ENCODE data around the gene RNF10. TPM values are rescaled to one million over a fixed set of nuclear protein-coding genes. Genes with fewer than 3 reads are reported as not detected.
A peak's percentile ranks its signal among the peaks of the same experiment; 100 is the strongest.
"Not testable (repeated sequence)": the region's sequence is repeated elsewhere in the genome, so short reads cannot be mapped to it uniquely, and the experiment has no call there.

RNF10 gene
- total RNA-seq, 6 experiments from 2014 or later, result 145 to 203 (median 158) TPM

GRCh38 chr12:120514002-120514401 is 20.2 kb upstream of the RNF10 start:
- Mint-ChIP-seq H3K36me3 (ENCODE audit: low read depth) (peaks cover 16% of the 10 kb centered on the region), H3K27ac (no peak overlapping the region), H3K4me3 (no peak overlapping the region), H3K27me3 (ENCODE audit: insufficient read depth) (peaks cover 1% of the 10 kb centered on the region; the same call in 1 of the 2 replicates), H3K4me1 (ENCODE audit: low read depth) (no peaks in the 10 kb centered on the region), H3K9me3 (no peaks in the 10 kb centered on the region)
- no peak for DNase-seq
- TF ChIP-seq CTCF (IDR thresholded peaks at IDR 0.05), result no peak

GRCh38 chr12:120515496-120515895 is 18.7 kb upstream of the RNF10 start:
- Mint-ChIP-seq H3K36me3 (ENCODE audit: low read depth) (peaks cover 8% of the 10 kb centered on the region; the same call in 1 of the 2 replicates), H3K27ac (no peak overlapping the region), H3K9me3 (no peaks in the 10 kb centered on the region), H3K4me1 (ENCODE audit: low read depth) (no peaks in the 10 kb centered on the region), H3K4me3 (no peak overlapping the region), H3K27me3 (ENCODE audit: insufficient read depth) (peaks cover 1% of the 10 kb centered on the region; the same call in 1 of the 2 replicates)
- TF ChIP-seq CTCF (IDR thresholded peaks at IDR 0.05), result no peak
- no peak for DNase-seq

GRCh38 chr12:120519324-120519723 is 14.8 kb upstream of the RNF10 start:
- not testable (repeated sequence) for H3K36me3 Mint-ChIP-seq (ENCODE audit: low read depth); H3K27me3 Mint-ChIP-seq (ENCODE audit: insufficient read depth); H3K9me3 Mint-ChIP-seq; H3K27ac Mint-ChIP-seq; H3K4me1 Mint-ChIP-seq (ENCODE audit: low read depth); DNase-seq; H3K4me3 Mint-ChIP-seq

- Mint-ChIP-seq H3K9me3 (no peaks in the 10 kb centered on the region), H3K27me3 (ENCODE audit: insufficient read depth) (no peaks in the 10 kb centered on the region; the same call in 1 of the 2 replicates), H3K4me3 (no peak overlapping the region), H3K4me1 (ENCODE audit: low read depth) (peaks cover 8% of the 10 kb centered on the region), H3K36me3 (ENCODE audit: low read depth) (peaks cover 5% of the 10 kb centered on the region; the same call in 1 of the 2 replicates), H3K27ac (no peak overlapping the region)
- no peak for TF ChIP-seq CTCF (IDR thresholded peaks at IDR 0.05)
- no peak for DNase-seq
Observed at GRCh38 chr12:120522568-120522967, 11.6 kb upstream of the RNF10 start.

- H3K27me3 Mint-ChIP-seq (ENCODE audit: insufficient read depth), result peaks cover 2% of the 10 kb centered on the region
- H3K36me3 Mint-ChIP-seq (ENCODE audit: low read depth), result peaks cover 9% of the 10 kb centered on the region; the same call in 1 of the 2 replicates
- peak; percentile 79 for DNase-seq
- no peak for TF ChIP-seq CTCF (IDR thresholded peaks at IDR 0.05)
- peaks cover 19% of the 10 kb centered on the region for H3K4me1 Mint-ChIP-seq (ENCODE audit: low read depth)
- H3K4me3 Mint-ChIP-seq, result peak within 1 kb of the TSS; percentile 96
- no peaks in the 10 kb centered on the region for H3K9me3 Mint-ChIP-seq
- peak within 1 kb of the TSS; percentile 96 for H3K27ac Mint-ChIP-seq
Observed at GRCh38 chr12:120528861-120529525, 5.2 kb upstream of the RNF10 start, which contains the start of gene COQ5. COQ5 (minus strand) TSS chr12:120529158; CDS start chr12:120529141, 17 bp downstream.

- peak overlapping the region; percentile 96 for H3K4me3 Mint-ChIP-seq
- H3K36me3 Mint-ChIP-seq (ENCODE audit: low read depth), result peaks cover 10% of the 10 kb centered on the region
- no peaks in the 10 kb centered on the region for H3K9me3 Mint-ChIP-seq
- peak overlapping the region; percentile 96 for H3K27ac Mint-ChIP-seq
- H3K27me3 Mint-ChIP-seq (ENCODE audit: insufficient read depth), result peaks cover 2% of the 10 kb centered on the region
- H3K4me1 Mint-ChIP-seq (ENCODE audit: low read depth), result peaks cover 19% of the 10 kb centered on the region
- TF ChIP-seq CTCF (IDR thresholded peaks at IDR 0.05), result peak; percentile 14; the same call in 1 of the 2 replicates
- DNase-seq, result peak; percentile 42
Observed at GRCh38 chr12:120529641-120530417, 4.3 kb upstream of the RNF10 start.

GRCh38 chr12:120530418-120530761 is 3.8 kb upstream of the RNF10 start:
- not testable (repeated sequence) for H3K9me3 Mint-ChIP-seq; DNase-seq; H3K27me3 Mint-ChIP-seq (ENCODE audit: insufficient read depth)
- peak overlapping the region; percentile 96 for H3K4me3 Mint-ChIP-seq
- peak overlapping the region; percentile 96; the same call in 1 of the 2 replicates for H3K27ac Mint-ChIP-seq
- H3K4me1 Mint-ChIP-seq (ENCODE audit: low read depth), result peaks cover 24% of the 10 kb centered on the region
- peaks cover 16% of the 10 kb centered on the region for H3K36me3 Mint-ChIP-seq (ENCODE audit: low read depth)

All from HFFc6 (cell line).